HG03025 (cell line): Measurements from ENCODE around the gene CCDC59.
"Not testable (repeated sequence)": the region's sequence is repeated elsewhere in the genome, so short reads cannot be mapped to it uniquely, and the experiment has no call there.

Source experiments
- ATAC-seq: cut with Tn5 transposase; IDR thresholded peaks from one replicate; pipeline ENCODE4 v1.9.1; 2021; ENCODE audit warnings: mild to moderate bottlenecking, moderate library complexity; ENCODE audit not compliant: unreplicated experiment, low FRiP score

The CCDC59 gene, protein sequence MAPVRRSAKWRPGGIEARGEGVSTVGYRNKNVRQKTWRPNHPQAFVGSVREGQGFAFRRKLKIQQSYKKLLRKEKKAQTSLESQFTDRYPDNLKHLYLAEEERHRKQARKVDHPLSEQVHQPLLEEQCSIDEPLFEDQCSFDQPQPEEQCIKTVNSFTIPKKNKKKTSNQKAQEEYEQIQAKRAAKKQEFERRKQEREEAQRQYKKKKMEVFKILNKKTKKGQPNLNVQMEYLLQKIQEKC

DNA sequence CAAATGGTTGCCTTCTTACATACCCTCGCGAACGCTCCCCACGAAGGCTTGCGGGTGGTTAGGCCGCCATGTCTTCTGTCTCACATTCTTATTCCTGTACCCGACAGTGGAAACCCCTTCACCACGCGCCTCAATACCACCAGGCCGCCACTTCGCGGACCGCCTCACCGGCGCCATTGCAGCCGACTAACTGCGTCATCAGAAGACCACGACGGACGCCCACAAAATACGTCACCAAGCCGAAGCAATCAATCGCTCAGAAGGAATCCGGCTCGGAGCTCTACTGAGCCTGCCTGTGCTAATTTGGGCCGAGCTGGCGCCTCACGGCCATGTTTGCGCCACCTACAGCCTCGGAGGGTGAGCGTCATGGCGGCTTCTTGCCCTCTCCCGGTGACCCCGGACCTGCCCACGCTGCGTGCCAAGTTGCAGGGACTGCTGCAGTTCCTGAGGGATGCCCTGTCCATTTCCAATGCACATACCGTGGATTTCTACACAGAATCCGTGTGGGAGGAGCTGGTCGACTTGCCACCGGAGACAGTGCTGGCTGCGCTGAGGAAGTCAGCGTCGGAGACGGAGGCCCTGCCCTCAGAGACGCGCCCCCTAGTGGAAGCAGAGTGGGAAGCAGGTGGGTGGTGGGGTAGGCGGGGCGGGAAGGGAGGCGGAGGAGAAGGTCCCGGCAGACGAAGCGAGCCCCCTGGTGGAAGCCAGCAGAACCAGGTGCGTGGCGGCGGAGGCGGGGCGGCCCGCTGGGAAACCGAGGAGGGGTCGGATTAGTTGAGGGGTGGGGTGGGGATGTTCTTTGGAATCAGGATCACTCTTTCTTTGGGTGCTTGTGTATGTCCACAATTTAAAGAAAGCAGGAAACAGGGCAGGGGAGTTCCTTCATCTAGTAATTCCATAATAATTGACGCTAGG, at the start of gene CCDC59, which contains the start of gene METTL25:
Gene CCDC59, minus strand, starts transcription at position 188 of the 915 bp plus-strand sequence. Its CDS starts 11 bp downstream, at position 177.
Gene METTL25, plus strand, starts transcription at position 330 of the 915 bp plus-strand sequence. Its CDS starts 37 bp downstream, at position 367.
- peak; percentile 95 for ATAC-seq

DNA sequence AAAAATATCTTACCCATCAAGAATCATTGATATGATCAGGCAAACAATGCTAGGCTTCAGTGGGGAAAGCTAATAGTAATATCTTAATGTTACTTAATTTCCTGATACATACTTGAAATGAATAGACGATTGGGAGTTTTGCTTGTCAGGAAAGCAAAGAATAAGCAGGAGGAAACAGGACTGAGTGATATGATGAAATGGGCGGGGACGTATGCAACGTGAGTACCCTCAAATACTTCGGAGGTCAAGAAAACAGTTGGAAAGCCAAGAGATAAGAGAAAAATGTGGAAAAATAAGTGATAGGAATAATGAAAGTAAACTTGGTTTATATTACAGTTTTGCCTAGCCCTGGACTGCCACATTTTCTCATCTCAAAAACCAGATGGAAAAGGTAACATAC, 49.3 kb upstream of the CCDC59 start:
- no peak for ATAC-seq

DNA sequence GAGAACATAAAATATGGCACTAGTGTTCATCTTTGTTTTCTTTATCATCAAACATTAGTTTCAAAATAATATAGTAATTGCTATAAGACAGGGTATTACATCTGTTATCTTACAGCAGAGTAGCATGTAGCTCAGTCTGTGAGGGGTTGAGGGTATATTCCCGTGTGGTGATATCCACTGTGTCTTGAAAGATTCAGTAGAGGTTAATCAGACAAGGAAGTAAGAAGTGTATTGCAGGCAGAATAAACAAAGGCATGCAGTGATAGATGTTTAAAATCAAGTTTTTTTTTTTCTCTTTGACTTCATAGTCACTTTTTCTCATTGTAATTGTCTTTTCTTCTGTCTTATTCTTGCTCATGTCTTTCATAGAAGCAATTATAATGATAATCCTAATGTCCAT, 48.5 kb upstream of the CCDC59 start:
- no peak for ATAC-seq

DNA sequence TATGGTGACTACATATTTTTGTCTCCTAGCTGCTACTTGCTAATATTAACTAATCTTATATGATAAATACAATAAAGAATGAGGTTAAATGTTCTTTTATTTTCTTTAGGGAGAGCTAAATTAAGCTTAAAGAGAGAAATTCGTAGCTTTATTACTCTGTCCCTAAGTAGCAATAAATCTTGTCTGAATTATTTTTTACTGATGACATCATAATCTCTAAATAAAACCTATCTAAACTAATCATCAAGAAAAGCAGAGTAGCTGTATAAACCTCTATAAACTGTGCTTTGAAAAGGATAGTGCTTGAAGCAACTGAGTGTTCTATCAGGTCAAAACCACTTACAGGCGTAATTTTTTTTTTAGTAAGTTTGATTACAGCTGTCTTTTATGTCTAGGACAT, 42.6 kb upstream of the CCDC59 start:
- ATAC-seq, result no peak

DNA sequence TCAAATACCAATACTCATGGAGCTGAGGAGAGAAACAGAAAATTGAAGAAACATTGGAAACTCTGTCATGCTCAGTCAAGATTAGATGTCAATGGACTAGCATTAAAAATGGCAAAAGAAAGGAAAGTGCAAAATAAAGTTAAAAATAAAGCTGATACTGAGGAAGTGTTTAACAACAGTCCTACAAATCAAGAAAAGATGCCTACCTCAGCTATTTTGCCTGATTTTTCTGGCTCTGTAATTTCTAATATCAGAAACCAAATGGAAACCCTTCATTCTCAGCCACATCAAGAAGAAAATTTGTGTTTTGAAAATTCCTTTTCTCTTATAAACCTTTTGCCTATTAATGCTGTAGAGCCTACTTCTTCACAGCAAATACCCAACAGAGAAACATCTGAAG, 40.7 kb upstream of the CCDC59 start:
- ATAC-seq, result no peak

DNA sequence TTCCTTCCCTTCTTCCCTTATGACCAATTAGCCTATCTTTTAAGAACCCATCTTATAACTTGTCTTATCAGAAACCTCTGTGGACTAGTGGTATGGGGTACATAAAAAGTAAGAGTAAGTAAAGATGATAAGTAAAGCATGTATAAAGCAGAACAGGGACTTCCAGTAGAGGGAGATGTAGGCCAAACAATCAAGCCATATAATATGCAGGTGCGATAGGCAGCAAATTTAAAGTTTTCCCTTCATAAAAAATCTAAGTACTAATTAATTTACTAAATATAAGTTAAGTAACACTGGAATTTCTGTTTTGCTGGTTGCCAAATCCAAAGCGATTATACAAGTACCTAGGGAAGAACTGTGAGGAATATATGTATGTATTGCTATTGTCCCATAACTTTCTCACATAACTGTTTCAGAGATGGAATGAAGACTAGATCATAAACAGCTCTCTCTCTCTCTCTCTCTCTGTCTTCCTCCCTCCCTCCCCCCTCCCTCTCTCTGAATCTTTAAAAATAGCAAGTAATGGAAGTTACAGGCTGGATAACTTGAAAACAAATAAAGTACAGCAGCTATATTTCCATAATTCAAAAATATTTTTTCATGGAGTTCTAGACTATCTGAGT, 25.9 kb upstream of the CCDC59 start:
- ATAC-seq, result no peak

DNA sequence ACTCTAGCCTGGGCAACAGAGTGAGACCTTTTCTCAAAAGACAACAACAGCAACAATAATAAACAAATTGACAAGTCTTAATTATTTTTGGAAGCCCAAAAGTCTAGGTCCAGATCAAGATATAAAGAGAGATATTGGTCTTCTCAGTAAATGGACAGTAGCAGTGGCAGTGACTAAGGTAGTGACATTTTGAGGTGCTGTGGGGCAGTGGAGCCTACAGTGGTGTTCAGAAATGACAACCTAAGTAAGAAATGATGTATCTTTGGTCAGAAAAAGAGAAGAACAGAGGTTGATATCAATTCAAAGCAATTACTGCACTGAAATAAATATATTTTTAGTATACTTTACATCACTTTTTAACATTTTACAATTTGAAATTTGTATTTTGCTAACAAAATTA, 20.8 kb upstream of the CCDC59 start:
- ATAC-seq, result no peak

DNA sequence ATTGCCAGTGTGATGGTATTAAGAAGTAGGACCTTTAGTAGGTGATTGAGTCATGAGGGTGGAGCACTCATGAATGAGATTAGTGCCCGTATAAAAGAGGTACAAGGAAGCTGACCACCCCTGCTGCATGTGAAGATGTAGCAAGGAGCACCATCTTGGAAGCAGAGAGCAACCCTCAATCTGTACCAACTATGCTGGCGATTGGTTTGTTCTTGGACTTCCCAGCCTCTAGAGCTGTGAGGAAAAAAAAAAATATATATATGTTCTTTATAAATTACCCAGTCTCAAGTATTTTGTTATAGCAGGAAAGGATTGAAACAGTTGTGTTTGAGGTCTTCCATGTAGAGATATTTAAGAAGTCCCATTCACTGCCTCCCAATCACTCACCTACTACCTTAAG, 17.0 kb upstream of the CCDC59 start:
- no peak for ATAC-seq

DNA sequence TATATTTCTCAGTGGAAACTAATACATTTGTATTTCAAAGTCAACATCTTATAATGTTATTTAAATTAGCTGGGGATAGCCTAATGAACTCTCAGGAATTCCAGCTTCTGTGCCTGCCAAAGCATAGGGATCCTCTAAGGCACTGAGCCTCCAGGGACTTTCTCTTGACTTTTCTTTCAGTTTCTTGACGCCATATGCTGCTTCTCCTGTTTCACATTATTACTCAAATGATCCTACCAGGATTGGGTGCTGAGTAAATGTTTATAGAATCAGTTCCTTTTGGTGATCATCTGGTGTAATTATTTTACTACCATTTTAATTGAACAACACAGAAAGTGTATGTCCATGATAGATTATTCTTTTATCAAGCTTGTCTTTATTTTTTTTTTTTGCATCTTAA, 8.0 kb upstream of the CCDC59 start:
- no peak for ATAC-seq

DNA sequence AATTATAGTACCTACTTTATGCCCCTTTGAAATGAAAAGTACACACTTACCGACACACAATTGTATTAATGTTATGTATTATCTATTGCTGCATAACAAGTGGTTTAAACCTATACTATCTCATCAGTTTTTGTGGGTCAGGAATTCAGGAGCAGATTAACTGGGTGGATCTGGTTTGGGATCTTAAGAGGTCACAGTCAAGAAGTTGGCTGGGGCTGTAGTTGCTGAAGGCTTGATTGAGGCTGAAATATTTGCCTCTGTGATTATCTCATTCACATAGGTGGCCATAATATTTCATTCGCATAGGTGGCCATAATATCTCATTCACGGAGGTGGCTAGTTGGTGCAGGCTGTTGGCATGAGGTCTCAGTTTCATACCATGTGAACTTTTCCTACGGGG, 5.8 kb upstream of the CCDC59 start:
- no peak for ATAC-seq

DNA sequence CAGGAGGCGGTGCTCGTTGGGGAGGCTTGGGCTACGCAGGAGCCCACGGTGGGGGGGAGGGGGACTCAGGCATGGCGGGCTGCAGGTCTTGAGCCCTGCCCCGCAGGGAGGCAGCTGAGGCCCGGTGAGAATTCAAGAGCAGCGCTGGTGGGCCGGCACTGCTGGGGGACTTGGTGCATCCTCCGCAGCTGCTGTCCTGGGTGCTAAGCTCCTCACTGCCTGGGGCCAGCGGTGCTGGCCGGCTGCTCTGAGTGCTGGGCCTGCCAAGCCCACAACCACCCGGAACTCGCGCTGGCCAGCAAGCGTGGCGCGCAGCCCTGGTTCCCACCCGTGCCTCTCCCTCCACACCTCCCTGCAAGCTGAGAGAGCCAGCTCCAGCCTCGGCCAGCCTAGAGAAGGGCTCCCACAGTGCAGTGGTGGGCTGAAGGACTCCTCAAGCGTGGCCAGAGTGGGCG, 3.3 kb upstream of the CCDC59 start:
- ATAC-seq, result no peak

DNA sequence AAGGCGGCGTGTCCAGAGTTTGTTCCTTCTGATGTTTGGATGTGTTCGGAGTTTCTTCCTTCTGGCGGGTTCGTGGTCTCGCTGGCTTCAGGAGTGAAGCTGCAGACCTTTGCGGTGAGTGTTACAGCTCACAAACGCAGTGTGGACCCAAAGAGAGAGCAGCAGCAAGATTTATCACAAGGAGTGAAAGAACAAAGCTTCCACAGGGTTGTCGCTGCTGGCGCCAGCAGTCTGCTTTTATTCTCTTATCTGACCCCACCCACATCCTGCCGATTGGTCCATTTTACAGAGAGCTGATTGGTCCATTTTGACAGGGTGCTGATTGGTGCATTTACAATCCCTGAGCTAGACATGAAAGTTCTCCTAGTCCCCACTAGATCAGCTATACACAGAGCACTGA, 2.6 kb upstream of the CCDC59 start:
- ATAC-seq, result not testable (repeated sequence)

DNA sequence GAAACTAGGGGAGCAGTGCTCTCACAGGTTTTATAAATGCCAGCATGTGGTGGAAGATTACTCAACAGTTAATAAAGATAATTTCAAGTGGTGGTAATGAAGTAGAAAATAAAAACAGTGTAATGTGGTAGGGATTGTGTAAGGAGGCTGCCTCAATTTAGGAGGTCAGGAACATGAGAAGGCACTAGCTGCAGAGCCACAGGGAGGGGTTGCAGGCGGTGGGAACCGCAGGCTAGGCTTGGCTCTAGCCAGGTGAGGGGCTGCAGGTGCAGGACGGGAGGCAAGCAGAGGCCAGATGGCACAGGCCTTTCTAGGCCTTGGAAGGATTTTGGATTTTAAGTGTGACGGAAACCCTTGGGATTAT, 910 bp upstream of the CCDC59 start:
- no peak for ATAC-seq

DNA sequence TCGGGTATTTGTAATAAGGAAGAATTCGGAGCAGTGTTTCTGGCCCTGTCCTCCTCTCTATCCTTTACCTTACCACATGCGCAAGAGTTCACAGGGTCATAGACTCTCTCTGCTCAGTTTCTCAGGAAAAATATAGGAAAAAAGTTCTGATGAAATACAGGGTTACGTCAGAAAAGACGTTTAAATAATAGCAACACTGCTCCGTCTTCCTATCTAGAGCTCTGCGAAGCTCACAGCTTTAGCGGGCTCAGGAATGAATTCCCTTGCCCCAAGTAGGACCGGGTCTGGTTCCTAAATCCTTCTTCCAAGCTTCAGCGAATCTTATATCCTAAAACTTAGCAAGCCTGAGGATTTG, 365 bp downstream of the CCDC59 start:
- ATAC-seq, result no peak

DNA sequence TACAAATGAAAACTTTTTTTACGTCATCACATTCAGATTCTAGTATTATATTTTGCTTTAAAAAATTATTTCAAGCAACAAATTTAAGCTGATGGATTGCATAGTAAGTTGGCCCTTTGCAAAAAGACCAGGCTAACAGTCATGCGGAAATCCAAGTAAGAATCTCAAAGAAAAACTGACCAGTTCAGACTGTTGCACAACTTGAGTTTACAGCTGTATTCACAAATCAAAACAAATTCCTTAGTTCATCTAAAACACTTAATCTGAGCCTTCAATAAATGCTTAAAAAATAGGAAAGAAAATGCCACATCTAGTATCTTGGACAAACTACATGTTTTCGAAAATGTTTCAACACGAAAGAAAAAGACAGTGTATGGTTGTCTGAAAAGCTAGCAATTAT, 847 bp downstream of the CCDC59 start:
- ATAC-seq, result no peak

DNA sequence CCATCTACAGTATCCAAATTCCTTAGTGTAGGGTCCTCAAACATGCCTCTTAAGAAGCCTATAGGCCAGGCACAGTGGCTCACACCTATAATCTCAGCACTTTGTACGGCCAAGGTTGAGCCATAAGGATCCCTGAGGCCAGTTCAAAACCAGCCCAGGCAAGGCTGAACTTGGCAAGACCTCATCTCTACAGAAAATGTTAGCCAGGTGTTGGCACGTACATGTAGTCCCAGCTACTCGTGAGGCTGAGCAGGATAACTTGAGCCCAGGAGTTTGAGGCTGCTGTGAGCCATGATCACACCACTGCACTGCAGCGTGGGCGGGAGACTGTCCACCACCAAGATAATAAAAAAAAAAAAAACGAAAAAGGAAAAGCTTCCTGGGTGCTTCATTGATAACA, 6.8 kb downstream of the CCDC59 start:
- ATAC-seq, result no peak

DNA sequence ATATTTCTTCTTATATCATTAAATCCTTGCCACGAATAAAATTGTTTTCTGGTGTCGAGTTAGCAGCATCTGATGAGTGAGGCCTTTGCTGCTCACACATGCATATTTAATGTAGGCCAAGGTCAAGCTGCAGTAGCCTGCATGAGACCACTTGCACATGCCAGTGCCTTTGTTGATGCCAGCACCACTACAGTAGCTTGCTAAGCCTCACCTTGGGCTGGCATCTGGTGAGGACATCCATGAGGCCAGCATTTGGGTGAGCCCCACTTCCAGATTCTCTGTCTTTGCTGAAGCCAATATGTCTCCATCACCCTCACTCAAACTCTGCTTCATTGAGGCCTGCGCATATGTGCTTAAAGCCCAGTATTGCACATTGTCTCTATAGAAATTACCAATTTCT, 8.0 kb downstream of the CCDC59 start:
- ATAC-seq, result no peak

DNA sequence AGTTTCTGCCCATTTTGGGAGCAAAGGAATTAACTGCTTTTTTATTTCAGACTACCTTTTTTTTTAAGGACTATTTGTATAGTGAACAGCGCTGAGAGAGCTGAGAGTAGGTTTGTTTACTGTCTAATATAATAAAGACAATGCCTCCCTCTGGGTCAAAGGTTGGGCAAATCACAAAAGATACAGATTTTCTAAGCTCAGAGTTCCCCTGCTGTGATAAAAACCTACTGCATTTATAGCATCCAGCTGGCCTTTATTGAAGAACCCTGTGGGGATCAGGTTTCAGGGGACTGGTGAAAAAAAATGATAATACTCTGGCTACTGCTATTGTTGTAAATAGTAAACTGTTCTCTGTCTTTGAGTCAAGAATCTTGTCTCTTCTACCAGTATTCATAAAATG, 28.7 kb downstream of the CCDC59 start:
- no peak for ATAC-seq

DNA sequence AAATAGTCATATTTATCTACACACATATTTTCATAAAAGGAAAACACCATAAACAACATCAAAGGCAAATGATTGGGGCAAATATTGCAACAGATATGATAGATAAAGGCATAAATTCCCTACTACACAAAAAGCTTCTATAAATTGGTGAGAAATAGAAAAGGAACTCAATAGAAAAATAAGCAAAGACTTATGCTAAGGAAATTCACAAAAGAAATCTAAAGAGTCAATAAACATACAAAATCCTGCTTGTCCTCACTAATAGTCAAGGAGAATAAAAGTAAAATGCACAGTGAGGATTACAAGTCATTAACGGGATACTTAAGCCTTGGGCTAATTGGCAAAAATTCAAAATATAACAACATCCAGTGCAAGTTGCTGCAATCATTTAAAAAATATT, 30.3 kb downstream of the CCDC59 start:
- no peak for ATAC-seq

DNA sequence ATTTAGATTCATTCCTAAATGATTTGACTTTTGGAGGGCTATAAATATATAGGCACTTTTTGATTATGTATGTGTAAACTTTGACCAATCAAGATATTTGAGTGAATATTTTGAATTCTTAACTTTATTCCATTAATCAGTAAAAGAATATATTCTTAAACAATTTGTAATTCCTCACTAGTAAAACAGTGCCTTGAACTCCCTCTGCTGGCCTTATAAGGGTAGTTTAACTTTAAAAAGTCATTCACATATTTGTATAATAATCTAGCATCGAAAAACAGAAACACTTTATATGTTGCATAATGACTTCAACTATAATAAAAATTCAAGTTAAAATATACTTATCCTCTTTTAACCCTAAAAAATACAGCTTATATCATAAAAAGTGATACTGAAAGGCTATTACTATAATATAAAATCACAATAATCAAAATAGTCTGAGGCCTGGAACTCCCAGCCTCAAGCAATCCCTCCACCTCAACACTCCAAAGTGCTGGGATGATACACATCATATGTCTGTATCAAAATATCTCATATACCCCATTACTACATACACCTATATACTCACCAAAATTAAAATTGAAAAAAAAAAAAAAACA, 31.2 kb downstream of the CCDC59 start:
- no peak for ATAC-seq
